Stomach smooth muscle (tissue), 2 donors: ENCODE results near the gene TNS1.

Experiments used
- H3K27ac ChIP-seq: one replicate; pipeline ENCODE4 v1.7.0; 2013; ENCODE audit warnings: mild to moderate bottlenecking, low read length, inconsistent platforms
- H3K27me3 ChIP-seq, 2 donors: one replicate each; pipeline ENCODE4 v1.7.0; 2013; ENCODE audit warnings: low read length in 2 of 2; ENCODE audit not compliant: insufficient read depth in 2 of 2, control insufficient read depth in 1 of 2
- H3K36me3 ChIP-seq, 2 donors: one replicate each; pipeline ENCODE4 v1.7.0; 2013; ENCODE audit warnings: low read length in 2 of 2; ENCODE audit not compliant: control insufficient read depth in 2 of 2, insufficient read depth in 2 of 2
- H3K4me1 ChIP-seq: one replicate; pipeline ENCODE4 v1.7.0; 2013; ENCODE audit warnings: low read length; ENCODE audit not compliant: control insufficient read depth, insufficient read depth
- H3K4me3 ChIP-seq, 2 donors: one replicate each; pipeline ENCODE4 v1.7.0; 2013; ENCODE audit warnings: low read length in 2 of 2
- H3K9ac ChIP-seq, 2 donors: one replicate each; pipeline ENCODE4 v1.7.0; 2013; ENCODE audit warnings: low read length in 2 of 2, mild to moderate bottlenecking in 1 of 2
- H3K9me3 ChIP-seq, 2 donors: one replicate each; pipeline ENCODE4 v1.7.0; 2013; ENCODE audit warnings: low read length in 2 of 2; ENCODE audit not compliant: control insufficient read depth in 2 of 2
- donor health status: healthy.
- donor health status: Pancreatic carcinoma.

TNS1 gene

DNA sequence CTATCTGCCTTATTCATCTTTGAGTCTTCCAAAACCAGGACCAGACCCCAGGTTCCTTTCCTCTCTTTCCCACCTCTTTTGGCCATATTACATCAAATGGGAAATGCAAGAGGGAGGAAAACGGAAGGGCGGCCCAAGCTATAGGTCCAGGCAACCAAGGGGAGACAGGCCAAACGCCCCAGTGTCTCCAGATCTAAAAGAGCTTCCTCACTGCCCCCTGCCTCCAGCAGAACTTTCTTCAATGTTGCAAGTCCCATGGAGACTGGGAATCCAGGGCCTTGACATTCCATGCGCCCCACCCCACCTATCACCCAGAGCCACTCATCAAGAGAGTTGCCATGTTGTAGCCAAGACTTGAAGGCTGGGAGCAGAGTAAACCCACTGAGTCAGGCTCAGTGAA lies 15.4 kb downstream of the TNS1 start:
- no peak overlapping the region for H3K4me3 ChIP-seq
- H3K9me3 ChIP-seq, result no peaks in the 10 kb centered on the region
- H3K4me1 ChIP-seq, result peaks cover 25% of the 10 kb centered on the region
- no peaks in the 10 kb centered on the region for H3K27me3 ChIP-seq
- H3K36me3 ChIP-seq, result peaks cover 0 to 3% of the 10 kb centered on the region in 2 donors
- H3K9ac ChIP-seq, result no peak overlapping the region
- peak overlapping the region; percentile 55 for H3K27ac ChIP-seq

DNA sequence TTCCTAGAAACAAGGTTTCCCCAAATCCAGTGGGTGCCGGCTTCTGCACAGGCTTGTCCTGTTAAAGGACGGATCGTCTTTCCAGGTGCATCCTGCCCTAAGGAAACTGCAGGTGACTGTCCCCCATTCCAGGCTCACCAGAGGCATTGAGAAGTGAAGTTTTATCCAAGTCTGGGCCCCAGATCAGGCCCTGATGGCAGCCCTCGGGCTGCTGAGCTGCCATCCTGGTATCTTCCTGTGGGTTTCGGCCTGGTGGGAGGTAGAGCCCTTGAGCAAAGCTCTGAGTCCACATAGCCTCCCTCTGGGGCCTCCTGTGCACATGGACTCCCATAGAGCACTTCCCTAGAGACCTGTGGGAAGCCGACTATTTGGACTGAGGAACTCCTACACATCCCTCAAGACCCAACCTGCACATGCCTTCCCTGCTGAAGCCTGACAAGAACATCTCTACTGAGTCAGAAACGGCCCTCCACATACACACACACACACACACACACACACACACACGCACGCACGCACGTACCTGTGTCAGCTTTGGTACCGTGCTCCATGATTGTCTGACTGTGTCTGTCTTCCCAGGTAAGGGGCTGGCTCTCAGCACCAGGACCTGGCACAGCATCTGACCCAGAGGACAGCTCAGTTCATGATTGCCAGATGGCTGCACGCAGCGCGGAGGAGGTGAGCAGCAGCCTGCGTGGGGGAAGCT lies 16.4 kb downstream of the TNS1 start:
- Histone ChIP-seq H3K4me1 (peaks cover 24% of the 10 kb centered on the region), H3K27ac (no peak overlapping the region), H3K4me3 (no peak overlapping the region), H3K9me3 (no peaks in the 10 kb centered on the region), H3K36me3 (peaks cover 0 to 3% of the 10 kb centered on the region in 2 donors), H3K9ac (no peak overlapping the region), H3K27me3 (no peaks in the 10 kb centered on the region)

DNA sequence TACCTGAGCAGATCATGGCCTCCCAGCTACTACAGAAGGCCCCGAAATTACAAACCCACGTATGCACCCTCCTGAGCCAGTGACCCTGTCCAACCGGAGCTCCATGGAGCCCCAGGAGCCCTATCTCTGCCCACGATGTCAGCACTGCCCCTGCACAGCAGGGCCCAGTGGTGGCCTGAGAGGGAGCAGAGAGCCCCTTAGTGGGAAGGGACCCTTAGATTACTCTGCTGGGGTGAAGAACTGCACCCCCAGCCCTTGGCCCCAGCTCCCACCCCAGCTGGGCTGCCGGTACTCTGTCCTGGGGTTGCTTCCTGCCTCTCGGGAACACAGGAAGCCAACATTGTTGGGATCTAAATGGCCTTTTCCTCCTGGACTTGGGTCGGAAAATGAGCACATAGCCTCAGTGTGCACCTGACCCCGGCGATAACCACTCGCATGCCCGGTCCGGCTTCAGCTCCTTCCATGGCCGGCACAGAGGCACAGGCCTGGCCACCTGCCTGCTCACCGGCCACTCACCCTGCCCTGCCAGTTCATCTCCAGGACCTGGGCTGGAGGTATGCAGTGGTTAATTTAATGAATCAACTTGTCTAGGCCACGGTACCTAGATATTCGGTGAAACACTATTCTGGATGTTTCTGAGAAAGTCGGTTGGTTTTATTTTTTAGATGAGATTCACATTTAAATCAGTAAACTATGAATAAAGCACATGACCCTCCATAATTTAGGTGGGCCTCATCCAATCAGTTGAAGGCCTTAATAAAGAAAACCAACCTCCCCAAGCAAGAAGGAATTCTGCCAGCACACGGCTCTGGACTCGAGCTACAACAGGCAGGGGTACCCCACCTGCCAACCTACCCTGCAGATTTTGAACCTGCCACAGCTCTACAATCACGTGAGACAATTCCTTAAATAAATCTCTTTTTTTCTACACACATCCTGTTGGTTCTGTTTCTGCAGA lies 19.2 kb downstream of the TNS1 start:
- H3K9me3 ChIP-seq, result no peaks in the 10 kb centered on the region
- H3K9ac ChIP-seq, result no peak overlapping the region
- H3K4me3 ChIP-seq, result no peak overlapping the region
- no peaks in the 10 kb centered on the region for H3K27me3 ChIP-seq
- peaks cover 44% of the 10 kb centered on the region for H3K4me1 ChIP-seq
- H3K36me3 ChIP-seq, result no peaks in the 10 kb centered on the region
- peak overlapping the region; percentile 24 for H3K27ac ChIP-seq

GRCh38 chr2:217981971-217982370 lies 20.8 kb downstream of the TNS1 start:
- Histone ChIP-seq H3K9me3 (no peaks in the 10 kb centered on the region), H3K36me3 (no peaks in the 10 kb centered on the region), H3K4me1 (peaks cover 44% of the 10 kb centered on the region), H3K4me3 (no peak overlapping the region), H3K27ac (no peak overlapping the region), H3K27me3 (no peaks in the 10 kb centered on the region), H3K9ac (no peak overlapping the region)

DNA sequence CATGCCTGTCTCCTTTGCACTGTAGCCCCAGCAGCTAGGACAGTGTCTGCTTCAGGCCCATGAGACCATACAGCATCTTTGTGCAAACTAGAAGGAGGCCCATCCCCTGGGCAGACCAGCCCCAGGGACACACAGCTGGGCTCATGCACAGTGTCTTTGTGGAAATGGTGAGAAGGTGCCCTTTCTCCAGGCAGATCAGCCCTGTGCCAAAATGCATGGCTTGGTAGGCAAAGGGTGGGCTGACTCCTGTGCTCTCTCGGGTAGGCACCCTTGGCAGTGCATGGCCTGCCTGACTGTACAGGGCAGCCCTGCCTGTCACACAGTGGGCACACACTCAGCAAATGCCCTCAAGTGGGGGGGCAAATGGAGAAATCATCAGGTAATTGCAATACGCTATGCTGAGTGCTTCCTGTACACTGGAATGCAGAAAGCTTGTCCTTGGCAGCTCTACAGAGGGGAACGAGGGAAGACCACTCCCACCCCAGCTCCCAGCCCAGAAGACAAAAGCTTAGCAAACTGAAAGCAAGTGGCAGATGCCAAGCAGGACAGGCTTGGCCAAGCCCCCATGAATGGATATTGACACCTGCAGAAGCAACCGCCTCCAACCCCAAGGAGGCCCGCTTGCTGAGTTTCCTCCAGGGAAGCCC lies 21.6 kb downstream of the TNS1 start:
- H3K36me3 ChIP-seq, result no peaks in the 10 kb centered on the region
- H3K9me3 ChIP-seq, result no peaks in the 10 kb centered on the region
- H3K4me3 ChIP-seq, result no peak overlapping the region
- peaks cover 52% of the 10 kb centered on the region for H3K4me1 ChIP-seq
- no peak overlapping the region for H3K9ac ChIP-seq
- no peaks in the 10 kb centered on the region for H3K27me3 ChIP-seq
- peak overlapping the region; percentile 84 for H3K27ac ChIP-seq

- no peaks in the 10 kb centered on the region for H3K27me3 ChIP-seq
- peaks cover 52% of the 10 kb centered on the region for H3K4me1 ChIP-seq
- H3K36me3 ChIP-seq, result no peaks in the 10 kb centered on the region
- no peak overlapping the region for H3K9ac ChIP-seq
- H3K27ac ChIP-seq, result peak overlapping the region; percentile 84
- H3K9me3 ChIP-seq, result no peaks in the 10 kb centered on the region
- H3K4me3 ChIP-seq, result no peak overlapping the region
Observed at GRCh38 chr2:217980591-217980990, 22.2 kb downstream of the TNS1 start.

DNA sequence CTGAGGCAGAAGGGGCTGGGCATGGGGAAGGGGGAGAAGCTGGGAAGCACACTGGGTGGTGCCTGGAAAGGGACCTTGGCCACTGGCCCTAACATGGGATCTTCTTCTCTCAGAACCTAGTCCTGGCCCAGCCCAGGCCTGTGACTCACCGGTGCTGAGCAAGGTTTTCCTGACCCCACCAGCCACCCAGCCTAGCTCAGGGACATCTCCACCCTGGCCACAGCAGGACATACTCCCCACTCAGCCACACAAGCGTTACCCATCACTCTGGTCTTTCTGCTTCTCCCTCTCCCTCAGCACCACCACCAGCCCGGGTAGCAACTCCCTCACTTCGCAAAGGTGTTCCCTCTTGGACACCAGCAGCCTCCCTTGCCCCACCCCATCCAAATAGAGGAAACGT lies 22.8 kb downstream of the TNS1 start:
- Histone ChIP-seq H3K4me3 (peak overlapping the region in 1 of 2 donors; percentile 22), H3K9me3 (no peaks in the 10 kb centered on the region), H3K27ac (peak overlapping the region; percentile 84), H3K36me3 (peaks cover 0 to 3% of the 10 kb centered on the region in 2 donors), H3K9ac (no peak overlapping the region), H3K27me3 (no peaks in the 10 kb centered on the region), H3K4me1 (peaks cover 56% of the 10 kb centered on the region)

DNA sequence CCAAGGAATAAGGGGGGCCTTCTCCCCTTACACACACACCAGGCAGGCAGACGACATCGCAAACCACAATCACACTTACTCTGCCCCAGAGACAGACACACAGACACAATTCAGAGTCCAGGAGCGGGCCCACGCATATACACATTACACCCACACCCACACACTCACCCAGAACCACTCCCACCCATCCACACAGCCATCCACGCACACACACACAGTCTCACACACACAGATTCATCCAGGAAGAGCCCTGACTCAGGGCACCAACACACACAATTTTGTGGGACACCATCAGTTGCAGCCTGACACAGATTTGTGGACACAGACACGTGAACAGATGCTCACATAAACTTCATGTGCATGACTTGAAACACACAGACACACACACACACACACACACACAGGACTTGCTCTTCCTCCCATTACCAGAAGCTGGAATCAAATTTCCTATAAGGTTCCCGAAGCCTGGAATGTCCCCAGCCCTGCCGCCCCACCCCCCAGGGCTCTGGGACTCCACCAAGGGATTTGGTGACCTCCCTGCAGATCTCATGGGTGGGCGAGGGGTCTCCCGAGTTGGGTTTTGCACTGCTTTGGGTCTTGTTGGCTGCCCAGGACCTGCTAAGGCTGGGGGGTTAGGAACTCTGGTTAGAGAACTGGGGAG lies 23.5 kb downstream of the TNS1 start:
- Histone ChIP-seq H3K4me1 (peaks cover 62% of the 10 kb centered on the region), H3K36me3 (peaks cover 0 to 3% of the 10 kb centered on the region in 2 donors), H3K27ac (peak overlapping the region; percentile 84), H3K27me3 (no peaks in the 10 kb centered on the region), H3K4me3 (peak overlapping the region; percentile 44 to 77), H3K9ac (peak overlapping the region; percentile 68 to 79), H3K9me3 (no peaks in the 10 kb centered on the region)

- H3K4me3 ChIP-seq, result peak overlapping the region; percentile 77 to 80
- H3K9me3 ChIP-seq, result no peaks in the 10 kb centered on the region
- peak overlapping the region; percentile 68 to 79 for H3K9ac ChIP-seq
- H3K27me3 ChIP-seq, result no peaks in the 10 kb centered on the region
- H3K4me1 ChIP-seq, result peaks cover 66% of the 10 kb centered on the region
- H3K36me3 ChIP-seq, result peaks cover 0 to 3% of the 10 kb centered on the region in 2 donors
- peak overlapping the region; percentile 84 for H3K27ac ChIP-seq
Observed at GRCh38 chr2:217978536-217979150, 24.2 kb downstream of the TNS1 start.
